HG03520 (cell line): ENCODE data around the gene FYB1.

ENCODE experiments used
- ATAC-seq: cut with Tn5 transposase; IDR thresholded peaks from one replicate; pipeline ENCODE4 v1.9.1; 2021; ENCODE audit warnings: mild to moderate bottlenecking, moderate library complexity; ENCODE audit not compliant: unreplicated experiment

Gene FYB1

DNA sequence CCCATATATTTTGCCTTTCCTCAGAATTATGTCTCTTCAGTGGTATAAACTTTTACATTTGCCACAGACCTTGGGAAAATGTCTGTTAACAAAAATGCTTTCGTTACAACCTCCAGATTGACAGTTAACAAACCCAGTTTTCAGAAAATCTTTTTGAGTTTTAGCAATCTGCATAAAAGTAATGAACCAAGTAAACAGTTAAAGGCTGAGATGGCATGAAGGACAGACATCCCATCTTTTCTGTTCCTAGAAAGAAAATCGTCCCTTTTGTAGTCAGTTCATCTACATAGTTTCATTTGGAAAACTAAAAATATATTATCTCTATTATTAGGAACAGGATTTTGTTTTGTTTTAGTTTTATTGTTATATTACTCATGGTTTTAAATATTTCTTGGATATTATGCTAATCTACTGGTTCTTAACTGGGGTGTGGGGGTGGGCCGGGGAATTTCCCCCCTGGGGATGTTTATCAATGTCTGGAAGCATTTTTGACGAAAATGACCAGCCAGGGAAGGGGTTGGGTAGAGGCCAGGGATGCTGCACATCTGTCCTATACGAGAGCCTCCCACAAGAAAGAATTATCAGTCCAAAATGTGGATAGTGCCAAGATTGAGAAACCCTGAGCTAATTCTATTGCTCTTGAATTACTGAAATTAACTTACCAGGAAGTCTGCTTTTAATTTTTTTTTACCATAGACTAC is 11.9 kb downstream of the FYB1 start:
- ATAC-seq: no peak

DNA sequence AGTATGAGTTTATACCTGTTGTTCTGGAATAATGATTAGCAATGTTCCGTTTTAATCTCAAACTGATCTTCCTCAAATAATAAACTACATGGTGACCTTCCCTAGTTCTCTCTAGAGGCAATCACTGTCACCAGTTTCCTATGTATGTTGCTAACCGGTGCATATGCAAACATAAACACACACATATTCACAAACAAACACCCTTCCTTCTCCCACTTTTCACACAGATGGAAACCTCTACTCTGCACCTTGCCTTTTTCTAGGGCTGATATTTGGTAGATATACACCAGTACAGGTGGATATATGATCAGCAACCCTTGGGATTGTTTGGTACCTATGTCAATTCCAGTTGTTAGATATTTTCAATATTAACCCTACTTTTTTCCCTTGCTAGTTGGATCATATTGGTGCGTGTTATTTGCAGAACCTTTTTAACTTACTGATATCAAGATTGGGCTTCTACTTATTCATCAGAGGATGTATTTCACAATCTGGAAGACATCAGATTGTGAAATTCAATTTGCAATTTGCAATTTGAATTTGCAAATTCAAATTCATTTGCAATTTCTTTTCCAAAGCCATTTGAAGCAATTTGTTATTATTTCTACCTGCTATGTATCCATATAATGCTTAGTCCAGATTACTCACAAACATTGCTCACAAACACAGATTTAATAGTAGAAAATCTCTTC is 12.6 kb downstream of the FYB1 start:
- ATAC-seq: no peak

DNA sequence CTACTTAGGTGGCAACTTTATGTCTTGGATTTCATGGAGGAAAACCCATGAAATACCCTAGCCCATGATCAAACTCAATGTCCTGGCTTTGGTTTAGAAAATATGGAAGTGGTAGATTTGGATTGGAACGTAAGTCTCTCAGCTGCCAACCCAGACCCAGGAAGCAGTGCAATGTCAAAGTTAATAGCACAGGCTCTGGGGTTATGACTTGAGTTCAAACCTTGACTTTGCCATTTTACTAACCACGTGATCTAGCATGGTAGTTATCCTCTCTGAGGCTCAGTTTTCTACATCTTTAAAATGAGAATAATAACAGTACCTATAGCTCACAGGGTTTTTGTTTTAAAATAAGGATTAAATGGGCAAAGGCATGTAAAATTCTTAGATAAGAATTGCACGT is 13.8 kb downstream of the FYB1 start:
- ATAC-seq: no peak

DNA sequence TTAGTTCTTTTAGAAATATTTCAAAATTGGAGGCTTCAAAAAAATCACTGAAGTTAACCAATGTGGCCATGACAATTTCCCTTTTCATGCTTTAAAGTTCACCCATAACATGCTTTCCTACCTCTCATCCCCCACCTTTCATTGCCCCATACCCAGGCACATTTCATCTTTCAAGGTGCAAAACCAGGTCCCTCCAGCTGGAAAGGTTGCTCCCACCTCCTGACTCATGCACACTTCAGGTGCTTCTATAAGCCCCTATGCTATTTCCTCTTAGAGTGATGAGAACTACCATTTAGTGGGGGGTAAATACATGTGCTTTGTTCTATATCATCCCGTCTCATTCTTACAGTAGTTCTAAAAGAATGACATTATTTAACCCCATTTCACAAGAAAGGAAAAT is 15.4 kb downstream of the FYB1 start:
- ATAC-seq: no peak

DNA sequence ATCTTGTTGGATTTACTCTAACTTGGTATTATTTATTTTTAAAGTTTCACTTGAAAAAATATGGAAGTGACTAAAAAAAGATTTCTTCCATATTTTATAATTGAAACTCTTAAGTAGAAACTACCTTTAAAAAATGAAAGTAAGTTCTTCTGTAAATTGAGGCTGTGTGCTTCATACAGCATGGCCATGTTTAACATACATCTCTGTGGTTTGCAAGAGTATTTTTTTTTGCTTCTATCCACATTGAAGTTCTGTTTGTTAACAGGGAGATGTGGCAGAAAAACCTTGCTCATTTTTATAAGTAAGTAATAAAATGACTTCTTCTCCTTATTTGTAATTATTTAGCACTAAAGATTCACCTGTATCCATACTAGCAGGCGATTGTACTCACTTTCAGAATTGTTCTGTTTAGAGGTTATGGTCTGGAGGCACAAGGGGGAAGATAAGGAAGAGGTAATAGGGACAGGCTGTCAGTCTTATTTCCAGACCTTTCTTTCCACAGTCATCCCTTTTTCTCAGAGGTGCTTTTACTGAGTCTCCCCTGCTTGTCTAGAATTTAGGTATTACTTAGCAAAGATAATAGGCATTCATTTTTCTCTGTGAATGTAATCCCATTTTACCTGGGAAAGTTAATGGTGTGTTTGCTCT is 16.0 kb downstream of the FYB1 start:
- ATAC-seq: no peak

DNA sequence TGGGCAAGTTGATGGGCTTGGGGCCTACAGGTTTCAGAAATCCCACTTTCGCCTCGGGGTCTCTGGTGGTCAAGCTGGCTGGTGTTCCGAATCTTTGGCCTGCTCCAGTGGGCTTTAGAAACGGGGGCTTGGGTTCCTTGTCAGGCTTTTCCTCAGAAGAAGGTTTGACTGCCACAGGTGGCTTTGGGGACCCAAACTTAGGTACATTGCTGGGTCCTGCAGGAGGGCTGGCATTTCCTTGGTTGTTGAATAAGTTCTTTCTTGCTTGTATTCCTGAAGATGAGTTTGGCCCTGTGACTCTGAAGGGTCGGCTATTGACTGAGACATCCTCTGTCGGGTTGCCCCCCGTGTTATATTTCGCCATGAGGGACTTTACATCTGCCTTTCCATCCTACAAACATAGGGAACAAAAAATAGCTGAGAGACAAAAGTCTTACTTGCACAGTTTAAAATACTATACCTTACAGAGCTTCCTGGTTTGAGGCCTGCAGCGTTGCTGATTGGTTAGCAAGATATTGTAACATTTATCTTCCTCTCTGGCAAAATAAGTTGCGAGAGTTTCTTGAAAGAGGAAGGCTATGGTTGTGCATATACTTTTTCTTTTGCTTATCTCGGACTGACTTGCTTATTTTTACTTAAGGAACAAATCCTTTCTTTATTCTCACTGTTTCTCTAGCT is 16.6 kb downstream of the FYB1 start:
- ATAC-seq: no peak

DNA sequence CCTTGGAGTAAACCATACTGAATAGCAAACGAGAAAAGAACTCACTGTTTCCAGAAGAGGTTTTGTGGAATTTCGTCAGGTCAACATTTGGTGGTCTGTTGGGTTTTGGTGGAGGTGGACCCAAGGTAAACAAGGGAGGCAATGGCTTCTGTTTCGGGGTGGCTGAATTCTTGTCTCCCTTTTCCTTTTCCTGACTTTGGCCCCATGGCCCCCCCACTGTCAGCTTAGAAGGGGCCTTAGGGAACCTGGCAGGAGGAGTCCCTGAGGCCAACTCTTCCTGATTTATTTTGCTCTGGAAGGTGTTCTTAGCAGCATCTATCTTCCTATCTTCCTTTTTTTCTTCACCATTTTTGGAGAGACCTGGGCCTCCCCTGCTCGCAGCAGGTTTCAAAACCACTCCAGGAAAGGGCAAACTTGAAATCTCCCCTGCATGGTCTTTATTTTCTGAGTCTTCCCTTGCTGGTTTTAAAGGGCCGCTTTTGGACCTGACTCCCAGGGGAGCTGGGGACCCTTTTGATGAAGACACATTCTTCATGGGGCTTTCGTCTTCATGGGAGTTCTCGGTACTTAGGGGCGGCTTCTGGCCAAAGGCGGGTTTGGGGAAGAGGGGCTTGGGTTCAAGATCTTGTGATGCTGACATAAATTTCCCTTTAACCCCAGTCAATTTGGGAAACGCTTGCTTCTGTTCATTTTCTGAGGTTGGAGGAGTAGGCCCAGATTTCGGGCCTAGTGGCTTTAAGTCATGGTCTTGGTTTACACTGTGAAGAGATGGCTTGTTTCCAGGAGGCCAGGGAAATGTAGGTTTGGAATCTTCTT is 17.4 kb downstream of the FYB1 start:
- no peak for ATAC-seq

DNA sequence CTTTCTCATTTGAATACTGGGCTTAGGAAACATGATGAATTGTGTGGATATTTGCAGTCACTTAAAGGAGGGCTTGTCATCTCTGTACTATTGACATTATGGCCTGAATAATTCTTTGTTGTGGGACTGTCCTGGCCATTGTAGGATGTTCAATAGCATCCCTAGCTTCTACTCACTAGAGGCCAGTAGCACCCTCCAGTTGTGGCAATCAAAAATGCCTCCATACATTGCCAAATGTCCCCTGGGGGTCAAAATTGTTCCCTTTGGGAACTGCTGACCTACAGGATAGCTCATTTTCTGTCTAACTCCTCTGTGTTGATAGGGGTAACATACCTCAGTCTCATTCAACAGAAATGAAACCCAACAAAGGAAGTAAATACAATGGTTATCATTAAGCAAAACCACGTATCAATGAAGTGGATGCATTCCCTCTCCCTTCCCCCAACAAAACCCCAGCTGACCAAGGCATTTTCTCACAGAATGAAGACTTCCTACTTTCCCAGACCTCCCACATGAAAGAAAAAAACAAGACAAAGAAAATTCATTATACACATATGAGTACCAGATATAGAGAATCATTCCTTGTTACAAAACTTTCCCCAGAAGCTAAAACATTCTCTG is 18.1 kb downstream of the FYB1 start:
- no peak for ATAC-seq

DNA sequence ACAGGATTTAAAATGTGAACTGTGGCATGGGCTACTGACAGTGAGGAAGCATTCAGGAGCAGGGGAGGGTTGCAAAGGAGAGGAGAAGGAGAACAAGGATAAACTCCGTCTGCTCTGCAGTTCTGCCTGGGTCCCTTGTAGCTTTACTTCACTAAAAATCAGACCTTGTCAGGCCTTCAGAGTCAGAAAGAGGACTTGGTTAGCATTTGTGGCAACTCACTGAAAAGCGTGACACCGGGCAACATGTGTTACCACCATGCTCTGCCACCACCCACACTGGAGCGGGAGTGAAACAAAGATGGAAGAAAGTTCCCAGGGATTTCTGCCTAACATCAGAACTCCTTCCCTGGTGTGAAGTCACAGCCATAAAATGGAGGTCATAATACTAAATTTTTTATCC is 19.3 kb downstream of the FYB1 start:
- ATAC-seq: no peak

DNA sequence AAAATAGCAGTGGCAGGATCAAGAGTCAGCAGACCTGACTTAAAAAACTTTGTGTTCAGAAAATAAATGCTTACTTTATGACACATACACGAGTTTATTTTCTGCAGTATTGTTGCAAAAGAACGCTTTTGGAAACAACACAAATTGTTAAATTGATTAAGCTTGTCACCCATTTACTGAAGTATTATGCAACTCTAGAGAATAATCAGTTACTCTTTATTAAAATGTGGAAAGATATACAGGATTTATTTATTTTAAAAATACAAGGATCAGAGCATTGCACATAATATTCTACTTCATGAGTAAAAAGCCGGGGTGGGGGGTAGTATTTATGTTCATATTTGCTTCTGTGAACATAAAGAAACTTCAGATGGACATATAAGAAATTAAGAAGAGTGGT is 20.0 kb downstream of the FYB1 start:
- ATAC-seq: no peak

DNA sequence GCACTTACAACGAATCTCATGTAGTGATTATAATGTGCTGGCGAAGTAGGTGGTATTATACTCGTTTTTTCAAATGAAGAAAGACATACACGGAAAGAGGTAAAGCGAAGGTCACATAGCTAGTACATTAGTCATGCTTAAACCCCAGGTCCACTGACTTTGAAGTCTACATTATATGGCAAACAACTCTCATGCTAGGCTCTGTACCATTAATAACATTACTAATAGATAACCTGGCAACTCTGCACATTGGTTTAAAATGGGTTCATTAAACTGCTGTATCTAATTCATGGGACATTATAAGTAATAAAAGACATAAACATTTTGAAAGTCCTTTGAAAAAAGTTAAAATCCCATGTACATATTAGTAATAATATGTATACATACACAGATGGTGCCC is 21.2 kb downstream of the FYB1 start:
- ATAC-seq: no peak

DNA sequence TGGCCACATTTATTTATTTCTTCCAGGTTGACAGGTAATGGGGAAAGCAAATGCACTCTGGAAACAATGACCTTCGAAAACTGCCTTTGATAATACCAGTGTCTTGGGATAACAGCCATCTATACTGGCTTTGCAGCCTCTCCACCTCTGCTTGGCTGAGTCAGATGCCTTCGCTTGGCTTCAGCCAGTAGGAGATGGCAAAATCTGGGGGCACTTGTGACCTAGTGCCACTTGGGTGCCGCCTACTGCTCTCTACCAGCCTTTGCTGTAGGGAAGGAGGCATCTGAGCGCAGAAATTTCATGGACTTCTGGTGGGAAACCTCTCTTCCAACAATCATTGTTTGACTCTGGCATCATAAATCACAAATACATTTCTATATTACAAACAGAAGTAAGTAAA is 21.8 kb downstream of the FYB1 start:
- ATAC-seq: no peak

DNA sequence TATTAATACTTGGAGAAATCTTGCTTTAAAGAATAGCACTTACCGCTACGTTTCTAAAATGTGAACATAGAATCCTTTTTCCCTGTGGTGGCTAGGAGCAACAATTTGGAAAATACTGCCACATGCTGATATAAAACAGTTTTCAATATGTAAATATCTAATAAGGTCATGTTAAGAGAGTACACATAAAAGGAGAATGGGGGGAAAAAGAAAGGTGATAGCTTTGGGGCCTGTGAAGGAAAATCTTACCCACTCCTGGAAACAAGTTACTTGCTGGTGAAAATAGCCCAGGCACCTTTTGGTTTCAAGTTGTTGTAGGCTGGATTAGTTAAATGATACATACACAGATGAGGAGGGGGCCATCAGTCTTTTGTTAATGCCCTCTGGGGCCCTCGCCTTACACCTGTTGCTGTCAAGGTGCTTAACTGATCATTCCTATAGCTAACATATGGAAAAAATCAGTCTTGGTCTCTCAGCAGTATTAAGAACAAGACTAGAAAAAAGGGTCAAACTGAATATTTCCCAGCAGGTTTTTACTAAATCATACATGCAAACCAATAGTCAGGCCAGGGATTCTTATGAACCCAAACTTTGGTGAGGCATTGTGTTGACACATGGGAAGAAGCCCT is 24.1 kb downstream of the FYB1 start:
- no peak for ATAC-seq

DNA sequence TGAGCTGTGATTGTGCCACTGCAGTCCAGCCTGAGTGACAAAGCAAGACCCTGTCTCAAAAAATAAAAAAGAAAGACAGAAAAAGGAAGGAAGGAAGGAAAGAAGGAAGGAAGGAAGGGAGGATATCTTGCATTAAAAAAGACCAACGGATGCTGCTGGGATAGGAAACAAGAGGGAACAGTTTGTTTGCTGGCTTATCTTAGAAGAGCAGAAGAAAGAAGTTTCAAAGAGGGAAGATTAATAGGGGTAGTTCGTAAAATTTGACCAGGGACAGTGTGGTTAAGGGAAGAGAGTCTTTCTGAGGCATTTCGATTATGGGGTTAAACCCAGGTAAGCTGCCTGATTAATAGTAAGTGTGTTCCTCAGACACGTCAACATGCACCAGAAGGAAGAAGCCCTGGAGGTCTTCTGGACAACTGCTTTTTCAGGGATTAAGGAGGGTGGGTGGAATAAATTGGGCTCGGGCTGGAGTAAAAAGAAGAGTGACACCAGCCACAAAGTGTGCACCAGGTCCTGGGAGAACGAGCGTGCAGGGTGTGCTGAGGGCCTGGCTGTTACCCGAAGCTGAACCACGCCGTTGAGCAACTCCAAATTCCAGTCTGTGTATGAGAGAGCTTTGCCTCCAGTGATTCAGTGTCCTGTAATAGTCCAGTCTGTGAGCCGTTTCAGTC is 24.8 kb downstream of the FYB1 start:
- ATAC-seq: no peak

DNA sequence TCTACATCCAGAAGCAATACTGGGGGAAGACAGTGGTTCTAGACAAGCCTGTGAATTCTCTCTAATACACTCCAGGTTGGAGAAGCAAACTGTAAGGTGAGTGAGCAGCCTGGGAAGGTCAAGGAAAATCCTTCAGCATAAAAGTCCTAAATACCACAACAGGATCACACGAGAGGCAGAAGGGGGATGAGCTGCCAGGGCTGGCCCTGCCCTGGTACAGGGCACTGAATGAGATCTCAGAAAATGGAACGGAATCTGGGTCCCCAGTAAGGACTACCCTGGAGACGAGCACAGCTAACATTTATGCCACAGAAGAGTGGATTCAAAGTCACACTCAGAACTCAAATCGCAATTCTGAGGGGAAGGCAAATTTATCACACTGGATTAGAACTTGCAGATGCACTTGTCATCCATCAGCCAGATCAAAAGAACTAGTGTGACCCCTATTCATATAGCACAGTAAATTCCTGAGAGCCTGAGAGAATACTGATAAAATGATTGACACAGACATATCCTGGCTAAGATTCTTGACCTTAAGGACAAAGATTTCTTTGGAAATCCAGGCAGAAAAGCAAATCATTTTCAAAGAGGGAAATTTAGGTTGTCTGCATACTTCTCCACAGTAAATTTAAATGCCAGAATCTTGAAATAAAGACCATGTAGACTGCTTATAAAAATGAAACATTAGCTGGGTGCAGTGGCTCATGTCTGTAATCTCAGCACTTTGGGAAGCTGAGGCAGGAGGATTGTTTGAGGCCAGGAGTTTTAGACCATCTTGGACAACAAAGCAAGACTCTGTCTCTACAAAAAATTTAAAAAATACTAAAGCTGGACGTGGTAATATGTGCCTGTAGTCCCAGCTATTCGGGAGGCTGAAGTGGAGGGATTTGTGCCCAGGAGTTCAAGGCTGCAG is 25.6 kb downstream of the FYB1 start:
- no peak for ATAC-seq

DNA sequence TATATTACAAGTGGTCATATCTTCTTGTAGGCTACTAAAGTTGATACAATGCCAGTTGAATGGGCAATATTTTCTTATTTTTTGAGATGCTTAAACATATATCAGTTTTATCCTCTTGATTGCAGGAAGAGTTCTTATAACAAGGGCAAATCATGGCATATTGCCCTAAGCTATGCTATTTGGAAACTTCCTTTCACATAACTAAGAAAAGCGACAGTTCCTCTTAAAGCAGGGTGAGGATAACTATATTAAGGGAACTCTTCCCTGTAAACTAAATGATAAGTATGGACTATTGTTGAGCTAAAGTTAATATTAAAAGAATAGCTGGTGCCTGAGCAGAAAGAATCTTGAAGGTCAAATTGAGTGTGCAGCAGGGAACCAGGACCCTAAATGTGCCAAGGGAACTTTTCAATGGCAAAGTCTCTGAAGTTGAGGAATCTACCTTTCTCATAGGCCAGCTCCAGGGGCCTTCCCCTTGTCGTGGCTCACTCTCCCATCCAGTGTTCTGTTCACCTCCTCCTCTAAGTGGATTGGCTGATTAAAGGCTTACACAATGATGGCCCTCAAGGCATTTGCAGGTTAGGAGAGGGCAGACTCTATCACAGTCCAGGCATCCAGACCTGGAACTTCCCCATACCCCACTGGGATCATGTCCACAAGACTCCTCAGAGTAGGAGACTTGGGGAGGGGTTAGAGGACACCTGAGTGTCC is 26.8 kb downstream of the FYB1 start:
- ATAC-seq: no peak

DNA sequence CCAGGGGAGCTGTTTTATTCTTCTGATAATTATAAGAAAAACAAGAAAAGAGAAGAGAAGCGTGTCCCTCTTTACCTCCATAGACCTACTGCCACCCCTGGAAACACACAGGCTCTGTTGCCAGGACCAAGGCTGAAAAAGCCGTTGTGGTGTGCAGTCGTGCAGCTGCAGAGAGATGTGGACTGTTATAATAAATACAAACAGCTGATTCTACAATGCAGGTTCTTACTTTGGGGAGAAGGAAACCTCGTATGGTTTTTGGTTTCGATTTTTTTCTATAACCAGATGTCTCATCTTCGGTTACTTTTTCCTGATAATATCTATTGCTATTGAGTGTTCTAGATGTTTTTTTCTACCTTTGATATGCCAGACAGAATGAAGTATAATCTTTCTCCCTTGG is 28.1 kb downstream of the FYB1 start:
- no peak for ATAC-seq
